Mesenchymal stem cell (in vitro differentiated cells and primary cell): ENCODE results near the gene NTN1.

Experiments
- DNase-seq: peaks from one replicate; pipeline ENCODE4 v3.0.0-alpha.2; 2013
- H2AFZ ChIP-seq: one replicate; pipeline ENCODE4 v1.6.1; 2013; ENCODE audit warnings: low read depth, mild to moderate bottlenecking, control low read depth, inconsistent platforms, low read length, moderate library complexity
- H2AK5ac ChIP-seq: 2 replicates; pipeline ENCODE4 v1.6.1; 2013; ENCODE audit warnings: low read length, moderate library complexity, mild to moderate bottlenecking, inconsistent platforms; ENCODE audit not compliant: severe bottlenecking
- H2BK120ac ChIP-seq: one replicate; pipeline ENCODE4 v1.6.1; 2013; ENCODE audit warnings: low read depth, mild to moderate bottlenecking, inconsistent platforms, low read length, moderate library complexity
- H2BK12ac ChIP-seq, 2 experiments: one replicate each; pipeline ENCODE4 v1.6.1; 2013; ENCODE audit warnings: inconsistent platforms in 2 of 2, low read length in 2 of 2, mild to moderate bottlenecking in 2 of 2, moderate library complexity in 2 of 2, control low read depth in 1 of 2
- H2BK15ac ChIP-seq: one replicate; pipeline ENCODE4 v1.6.1; 2013; ENCODE audit warnings: mild to moderate bottlenecking, low read depth, inconsistent platforms; ENCODE audit not compliant: poor library complexity, severe bottlenecking
- H2BK5ac ChIP-seq: 2 replicates; pipeline ENCODE4 v1.6.1; 2013; ENCODE audit warnings: low read depth, mild to moderate bottlenecking, low read length, control low read depth, inconsistent platforms; ENCODE audit not compliant: poor library complexity, severe bottlenecking
- H3K14ac ChIP-seq, 2 experiments: one replicate each; pipeline ENCODE4 v1.6.1; 2013; ENCODE audit warnings: inconsistent platforms in 2 of 2, low read length in 2 of 2, control low read depth in 1 of 2, mild to moderate bottlenecking in 1 of 2, moderate library complexity in 1 of 2
- H3K18ac ChIP-seq, 2 experiments: one replicate each; pipeline ENCODE4 v1.6.1; 2013; ENCODE audit warnings: inconsistent platforms in 2 of 2, low read length in 2 of 2, control low read depth in 1 of 2, low read depth in 1 of 2, mild to moderate bottlenecking in 1 of 2
- H3K23ac ChIP-seq, 2 experiments: one replicate each; pipeline ENCODE4 v1.6.1; 2013; ENCODE audit warnings: inconsistent platforms in 2 of 2, low read length in 2 of 2, mild to moderate bottlenecking in 2 of 2, moderate library complexity in 2 of 2, control low read depth in 1 of 2
- H3K27ac ChIP-seq: 2 replicates; pipeline ENCODE4 v1.5.1; 2013; ENCODE audit warnings: mild to moderate bottlenecking, moderate library complexity, low read length, control low read depth, inconsistent platforms; ENCODE audit not compliant: poor library complexity, severe bottlenecking
- H3K27me3 ChIP-seq, 2 experiments: 2 replicates each; pipeline versions ENCODE4 v1.6.1 to v1.7.0; 2013; ENCODE audit warnings: low read length in 2 of 2, mild to moderate bottlenecking in 2 of 2, moderate library complexity in 2 of 2, control low read depth in 1 of 2, inconsistent platforms in 1 of 2; ENCODE audit not compliant: control insufficient read depth in 1 of 2, insufficient read depth in 1 of 2
- H3K36me3 ChIP-seq, 2 experiments: 2 replicates each; pipeline versions ENCODE4 v1.6.1 to v1.7.0; 2013; ENCODE audit warnings: low read length in 2 of 2, control low read depth in 1 of 2, inconsistent platforms in 1 of 2, low read depth in 1 of 2, mild to moderate bottlenecking in 1 of 2; ENCODE audit not compliant: insufficient read depth in 2 of 2, control insufficient read depth in 1 of 2
- H3K4ac ChIP-seq, 2 experiments: one replicate each; pipeline ENCODE4 v1.6.1; 2013; ENCODE audit warnings: inconsistent platforms in 2 of 2, low read length in 2 of 2, mild to moderate bottlenecking in 2 of 2, moderate library complexity in 2 of 2, control low read depth in 1 of 2, low read depth in 1 of 2
- H3K4me1 ChIP-seq: 2 replicates; pipeline ENCODE4 v1.6.1; 2013; ENCODE audit warnings: low read depth, low read length, control low read depth; ENCODE audit not compliant: control insufficient read depth, insufficient read depth
- H3K4me2 ChIP-seq: 2 replicates; pipeline ENCODE4 v1.6.1; 2013; ENCODE audit warnings: low read length, mild to moderate bottlenecking, inconsistent platforms; ENCODE audit not compliant: poor library complexity, severe bottlenecking
- H3K4me3 ChIP-seq, 2 experiments: 2 replicates each; pipeline versions ENCODE4 v1.5.1 to v1.7.0; 2013; ENCODE audit warnings: low read length in 2 of 2, mild to moderate bottlenecking in 2 of 2, control low read depth in 1 of 2, low read depth in 1 of 2; ENCODE audit not compliant: insufficient read depth in 1 of 2
- H3K79me1 ChIP-seq: replicated peaks from 2 replicates; pipeline ENCODE4 v1.6.1; 2013; ENCODE audit warnings: mild to moderate bottlenecking, control low read depth, low read length, inconsistent platforms; ENCODE audit not compliant: poor library complexity, severe bottlenecking
- H3K9ac ChIP-seq: 2 replicates; pipeline ENCODE4 v1.7.0; 2013; ENCODE audit warnings: mild to moderate bottlenecking, low read length, moderate library complexity
- H3K9me3 ChIP-seq: 2 replicates; pipeline ENCODE4 v1.7.0; 2013; ENCODE audit warnings: mild to moderate bottlenecking, low read length; ENCODE audit not compliant: control insufficient read depth
- H4K8ac ChIP-seq: one replicate; pipeline ENCODE4 v1.6.1; 2013; ENCODE audit warnings: inconsistent platforms, mild to moderate bottlenecking, low read length, moderate library complexity
- H4K91ac ChIP-seq: one replicate; pipeline ENCODE4 v1.6.1; 2013; ENCODE audit warnings: mild to moderate bottlenecking, low read length, inconsistent platforms
- WGBS: methylation state at CpG from one replicate; pipeline ENCODE4 v1.1.7; 2013; ENCODE audit warnings: mixed read lengths; 5-methylcytosine and 5-hydroxymethylcytosine counted together

Gene NTN1

GRCh38 chr17:9238340-9239245 is 217.3 kb downstream of the NTN1 start:
- Histone ChIP-seq H3K36me3 (peaks cover 0 to 6% of the 10 kb centered on the region in 2 experiments), H3K4me3 (peak overlapping the region in 1 of 2 experiments; percentile 42), H3K4me2 (no peak overlapping the region), H2BK15ac (no peak overlapping the region), H3K23ac (no peak overlapping the region), H3K9ac (no peak overlapping the region), H3K27me3 (peaks cover 0 to 8% of the 10 kb centered on the region in 2 experiments), H3K27ac (no peak overlapping the region), H3K79me1 (no peaks in the 10 kb centered on the region), H2BK5ac (no peak overlapping the region), H2AK5ac (no peak overlapping the region), H4K91ac (no peak overlapping the region), H3K9me3 (no peaks in the 10 kb centered on the region), H3K14ac (no peak overlapping the region), H3K4ac (no peak overlapping the region), H2BK12ac (no peak overlapping the region), H3K18ac (no peak overlapping the region), H2BK120ac (no peak overlapping the region), H3K4me1 (peaks cover 25% of the 10 kb centered on the region), H4K8ac (no peak overlapping the region), H2AFZ (no peak overlapping the region)
- no peak for DNase-seq
- 95% methylated on average over 12 of the region's 12 CpGs for WGBS

GRCh38 chr17:9239246-9239792 is 218.0 kb downstream of the NTN1 start:
- no peak overlapping the region for H2BK120ac ChIP-seq
- no peaks in the 10 kb centered on the region for H3K79me1 ChIP-seq
- no peak overlapping the region for H2AK5ac ChIP-seq
- H3K4ac ChIP-seq, result no peak overlapping the region
- H3K36me3 ChIP-seq, result peaks cover 0 to 6% of the 10 kb centered on the region in 2 experiments
- peak overlapping the region in 1 of 2 experiments; percentile 15 for H3K23ac ChIP-seq
- no peak overlapping the region for H4K91ac ChIP-seq
- H3K9me3 ChIP-seq, result no peaks in the 10 kb centered on the region
- H2BK5ac ChIP-seq, result no peak overlapping the region
- no peak for DNase-seq
- H3K14ac ChIP-seq, result peak overlapping the region in 1 of 2 experiments; percentile 59
- peaks cover 0 to under 1% of the 10 kb centered on the region in 2 experiments for H3K27me3 ChIP-seq
- no peak overlapping the region for H2BK15ac ChIP-seq
- peak overlapping the region; percentile 65 for H3K9ac ChIP-seq
- peaks cover 25% of the 10 kb centered on the region for H3K4me1 ChIP-seq
- 45% methylated on average over 27 of the region's 27 CpGs for WGBS
- H3K4me3 ChIP-seq, result peak overlapping the region; percentile 42 to 66
- H3K27ac ChIP-seq, result no peak overlapping the region
- H3K18ac ChIP-seq, result peak overlapping the region in 1 of 2 experiments; percentile 69
- peak overlapping the region in 1 of 2 experiments; percentile 6 for H2BK12ac ChIP-seq
- H3K4me2 ChIP-seq, result peak overlapping the region; percentile 73
- H2AFZ ChIP-seq, result peak overlapping the region; percentile 67
- H4K8ac ChIP-seq, result no peak overlapping the region

- H3K18ac ChIP-seq, result peak overlapping the region; percentile 84 to 89
- no peaks in the 10 kb centered on the region for H3K27me3 ChIP-seq
- peak; percentile 79 for DNase-seq
- no peaks in the 10 kb centered on the region for H3K9me3 ChIP-seq
- H3K14ac ChIP-seq, result peak overlapping the region in 1 of 2 experiments; percentile 61
- peak overlapping the region; percentile 70 for H2BK15ac ChIP-seq
- peaks cover 25% of the 10 kb centered on the region for H3K4me1 ChIP-seq
- peaks cover 0 to 6% of the 10 kb centered on the region in 2 experiments for H3K36me3 ChIP-seq
- H4K8ac ChIP-seq, result peak overlapping the region; percentile 79
- peak overlapping the region; percentile 0 to 23 for H2BK12ac ChIP-seq
- H2BK5ac ChIP-seq, result no peak overlapping the region
- H2AFZ ChIP-seq, result peak overlapping the region; percentile 67
- H3K9ac ChIP-seq, result peak overlapping the region; percentile 86
- H3K79me1 ChIP-seq, result no peaks in the 10 kb centered on the region
- peak overlapping the region in 1 of 2 experiments; percentile 15 for H3K23ac ChIP-seq
- H2AK5ac ChIP-seq, result no peak overlapping the region
- 2% methylated on average over 27 of the region's 84 CpGs for WGBS
- H3K4me2 ChIP-seq, result peak overlapping the region; percentile 73
- peak overlapping the region; percentile 71 for H2BK120ac ChIP-seq
- peak overlapping the region; percentile 55 to 66 for H3K4me3 ChIP-seq
- H3K4ac ChIP-seq, result peak overlapping the region; percentile 2 to 50
- H4K91ac ChIP-seq, result peak overlapping the region; percentile 94
- H3K27ac ChIP-seq, result no peak overlapping the region
These were observed 218.7 kb downstream of the NTN1 start for GRCh38 chr17:9239793-9240658.
